B cell (primary cell): ENCODE data around the gene FEM1C. TPM values are rescaled to one million over a fixed set of nuclear protein-coding genes. Genes with fewer than 3 reads are reported as not detected.

ENCODE experiments used
- ATAC-seq: fragments of 200-7000 bp; cut with Tn5 transposase; one replicate; pipeline ENCODE4 v1.10.0; 2021; ENCODE audit warnings: low read depth, mild to moderate bottlenecking, moderate number of reproducible peaks, moderate library complexity
- CTCF ChIA-PET: fragments of 350-600 bp; sonication (Branson Sonifier 250); formaldehyde crosslinking; loops from one replicate; lab custom pipeline; 2021; ENCODE audit warnings: antibody characterized with exemption, inconsistent platforms; lab: Charles Lee
- POLR2A ChIA-PET: fragments of 350-600 bp; sonication (Branson Sonifier 250); formaldehyde crosslinking; loops from one replicate; lab custom pipeline; 2021; ENCODE audit warnings: antibody characterized with exemption; lab: Charles Lee
- DNase-seq: peaks from one replicate; pipeline ENCODE4 v3.0.0; 2013
- H2AFZ ChIP-seq: 2 replicates; pipeline ENCODE4 v1.6.1; 2012; ENCODE audit warnings: mild to moderate bottlenecking, low read depth, low read length; ENCODE audit not compliant: insufficient read depth, poor library complexity, severe bottlenecking
- H3K27ac ChIP-seq, 2 donors: 1 replicate in 1 of 2; 2 replicates in 1 of 2; pipeline ENCODE4 v1.5.1; 2012 to 2013; ENCODE audit warnings: low read length in 2 of 2, mild to moderate bottlenecking in 2 of 2, moderate library complexity in 1 of 2
- H3K27me3 ChIP-seq, 4 experiments: fragments of 200-600 bp in 1 of 4; sonication (generic) in 1 of 4; replicated peaks in 1 of 4; 1 replicate in 2 of 4; 2 replicates in 2 of 4; pipeline versions ENCODE4 v1.6.1 to v1.7.0; 2013 to 2016; ENCODE audit warnings: low read length in 3 of 4, mild to moderate bottlenecking in 2 of 4, mixed read lengths in 1 of 4, moderate library complexity in 1 of 4; ENCODE audit not compliant: insufficient read depth in 4 of 4, control insufficient read depth in 3 of 4; ENCODE audit errors: control extremely low read depth in 1 of 4
- H3K36me3 ChIP-seq, 2 experiments: replicated peaks in 1 of 2; 1 replicate in 1 of 2; 2 replicates in 1 of 2; pipeline versions ENCODE4 v1.6.1 to v1.7.1; 2013; ENCODE audit warnings: low read length in 1 of 2; ENCODE audit not compliant: insufficient read depth in 2 of 2, control insufficient read depth in 1 of 2; ENCODE audit errors: control extremely low read depth in 1 of 2, extremely low read depth in 1 of 2
- H3K4me1 ChIP-seq, 2 donors: fragments of 200-600 bp in 1 of 2; sonication (generic) in 1 of 2; 1 replicate in 1 of 2; 2 replicates in 1 of 2; pipeline versions ENCODE4 v1.5.1 to v1.6.1; 2013 to 2017; ENCODE audit warnings: low read length in 2 of 2; ENCODE audit not compliant: control insufficient read depth in 2 of 2, insufficient read depth in 2 of 2
- H3K4me2 ChIP-seq: replicated peaks from 2 replicates; pipeline ENCODE3; 2012; ENCODE audit warnings: mild to moderate bottlenecking, low read depth, low read length; ENCODE audit not compliant: poor library complexity, severe bottlenecking
- H3K4me3 ChIP-seq, 5 experiments: fragments of 200-600 bp in 1 of 5; sonication (generic) in 1 of 5; 1 replicate in 3 of 5; 2 replicates in 2 of 5; pipeline versions ENCODE4 v1.5.1 to v1.7.0; 2011 to 2016; ENCODE audit warnings: low read length in 4 of 5, mild to moderate bottlenecking in 4 of 5, low read depth in 2 of 5, control low read depth in 1 of 5, moderate library complexity in 1 of 5; ENCODE audit not compliant: insufficient read depth in 1 of 5; ENCODE audit errors: control extremely low read depth in 1 of 5, extremely low read depth in 1 of 5
- H3K79me2 ChIP-seq: fragments of 200-600 bp; sonication (generic); one replicate; pipeline ENCODE4 v1.6.0; 2016; ENCODE audit warnings: low read length; ENCODE audit not compliant: control insufficient read depth, insufficient read depth
- H3K9ac ChIP-seq: fragments of 200-600 bp; sonication (generic); 2 replicates; pipeline ENCODE4 v1.6.1; 2017; ENCODE audit warnings: mild to moderate bottlenecking, low read length, moderate library complexity
- H3K9me3 ChIP-seq, 3 donors: one replicate each; pipeline versions ENCODE4 v1.6.1 to v1.7.1; 2013; ENCODE audit warnings: low read length in 2 of 3; ENCODE audit not compliant: control insufficient read depth in 2 of 3, insufficient read depth in 1 of 3; ENCODE audit errors: control extremely low read depth in 1 of 3
- H4K20me1 ChIP-seq: 2 replicates; pipeline ENCODE4 v1.6.0; 2012; ENCODE audit warnings: mild to moderate bottlenecking, low read length; ENCODE audit not compliant: insufficient read depth, control insufficient read depth, poor library complexity, severe bottlenecking
- H3K27ac Mint-ChIP-seq: one replicate; pipeline ENCODE4 v1.8.0; 2021; ENCODE audit warnings: mixed read lengths
- H3K27me3 Mint-ChIP-seq: one replicate; pipeline ENCODE4 v1.8.0; 2021; ENCODE audit warnings: mixed read lengths
- H3K4me1 Mint-ChIP-seq: one replicate; pipeline ENCODE4 v1.8.0; 2021; ENCODE audit warnings: mixed read lengths
- H3K4me3 Mint-ChIP-seq: one replicate; pipeline ENCODE4 v1.8.0; 2021; ENCODE audit warnings: mixed read lengths
- H3K9me3 Mint-ChIP-seq: one replicate; pipeline ENCODE4 v1.8.0; 2022; ENCODE audit warnings: mixed read lengths; ENCODE audit not compliant: insufficient read depth
- EZH2 ChIP-seq: IDR thresholded peaks from 2 replicates; pipeline ENCODE4 v1.6.1; 2012; ENCODE audit warnings: borderline replicate concordance, low read depth, mild to moderate bottlenecking, moderate library complexity, low read length; ENCODE audit not compliant: insufficient read depth, poor library complexity, severe bottlenecking
- WGBS: methylation state at CpG from one replicate; pipeline ENCODE4 v1.1.5; 2013; ENCODE audit warnings: missing lambda C conversion rate; ENCODE audit not compliant: insufficient coverage; 5-methylcytosine and 5-hydroxymethylcytosine counted together
- intact Hi-C: fragments of 100-400 bp; cut with micrococcal nuclease; formaldehyde crosslinking; loops from one replicate; pipeline ENCODE4 v1.10.0; 2022
- polyA plus RNA-seq: library from polyadenylated mRNA; depleted of rRNA; stranded (reverse); fragments of >200 nt; gene quantifications from 2 replicates; pipeline ENCODE4 v1.2.3, GENCODE V29; 2012
- total RNA-seq, 2 donors: library from RNA; stranded (reverse); fragments of 120-200 nt in 1 of 2; gene quantifications; 1 replicate in 1 of 2; 2 replicates in 1 of 2; pipeline versions ENCODE4 v1.2.3 to v1.2.4, GENCODE V29; 2013 to 2022
- TF ChIP-seq, protein P1 (sequence below): fragments of 200-600 bp; IDR thresholded peaks from one replicate; pipeline ENCODE4 v1.8.0; 2022; ENCODE audit warnings: antibody characterized with exemption, mild to moderate bottlenecking

FEM1C gene
- total and polyA plus RNA-seq, 2 donors (not counting 1 experiment from before 2014, with no cell fraction given) = 14.9 to 18.7 TPM

- Mint-ChIP-seq H3K4me1 (no peaks in the 10 kb centered on the region), H3K9me3 (no peaks in the 10 kb centered on the region), H3K27ac (no peak overlapping the region), H3K27me3 (no peaks in the 10 kb centered on the region), H3K4me3 (no peak overlapping the region)
- intact Hi-C loops = no loop called here
- Histone ChIP-seq H3K4me3 (no peak overlapping the region), H3K27me3 (no peaks in the 10 kb centered on the region), H3K9ac (no peak overlapping the region), H3K27ac (no peak overlapping the region), H4K20me1 (no peaks in the 10 kb centered on the region), H3K36me3 (no peaks in the 10 kb centered on the region), H3K4me1 (no peaks in the 10 kb centered on the region), H3K4me2 (no peak overlapping the region), H3K9me3 (peaks cover 3% of the 10 kb centered on the region in 3 donors), H3K79me2 (no peaks in the 10 kb centered on the region), H2AFZ (no peak overlapping the region)
- ATAC-seq (no peak), DNase-seq (no peak)
- CTCF ChIA-PET = no interaction called here
- TF ChIP-seq, protein P1, sequence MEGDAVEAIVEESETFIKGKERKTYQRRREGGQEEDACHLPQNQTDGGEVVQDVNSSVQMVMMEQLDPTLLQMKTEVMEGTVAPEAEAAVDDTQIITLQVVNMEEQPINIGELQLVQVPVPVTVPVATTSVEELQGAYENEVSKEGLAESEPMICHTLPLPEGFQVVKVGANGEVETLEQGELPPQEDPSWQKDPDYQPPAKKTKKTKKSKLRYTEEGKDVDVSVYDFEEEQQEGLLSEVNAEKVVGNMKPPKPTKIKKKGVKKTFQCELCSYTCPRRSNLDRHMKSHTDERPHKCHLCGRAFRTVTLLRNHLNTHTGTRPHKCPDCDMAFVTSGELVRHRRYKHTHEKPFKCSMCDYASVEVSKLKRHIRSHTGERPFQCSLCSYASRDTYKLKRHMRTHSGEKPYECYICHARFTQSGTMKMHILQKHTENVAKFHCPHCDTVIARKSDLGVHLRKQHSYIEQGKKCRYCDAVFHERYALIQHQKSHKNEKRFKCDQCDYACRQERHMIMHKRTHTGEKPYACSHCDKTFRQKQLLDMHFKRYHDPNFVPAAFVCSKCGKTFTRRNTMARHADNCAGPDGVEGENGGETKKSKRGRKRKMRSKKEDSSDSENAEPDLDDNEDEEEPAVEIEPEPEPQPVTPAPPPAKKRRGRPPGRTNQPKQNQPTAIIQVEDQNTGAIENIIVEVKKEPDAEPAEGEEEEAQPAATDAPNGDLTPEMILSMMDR = no peak
- TF ChIP-seq EZH2 = no peak
- POLR2A ChIA-PET = interaction anchor here (0.7 kb wide), 1 partner anchor 51 kb away, joined by 3 read pairs; no protein-coding TSS in a partner anchor
- no CpG with 5 or more reads among the region's 1 CpG for WGBS
Observed at GRCh38 chr5:115503420-115503819, 41.2 kb downstream of the FEM1C start.

- H3K36me3 ChIP-seq = no peaks in the 10 kb centered on the region
- peaks cover 3% of the 10 kb centered on the region in 3 donors for H3K9me3 ChIP-seq
- no peak for TF ChIP-seq EZH2
- H3K4me3 ChIP-seq = no peak overlapping the region
- H2AFZ ChIP-seq = no peak overlapping the region
- Mint-ChIP-seq H3K27me3 (no peaks in the 10 kb centered on the region), H3K9me3 (no peaks in the 10 kb centered on the region), H3K27ac (no peak overlapping the region), H3K4me3 (no peak overlapping the region), H3K4me1 (no peaks in the 10 kb centered on the region)
- CTCF ChIA-PET = no interaction called here
- H4K20me1 ChIP-seq = no peaks in the 10 kb centered on the region
- intact Hi-C loops = no loop called here
- DNase-seq (no peak), ATAC-seq (no peak)
- H3K79me2 ChIP-seq = no peaks in the 10 kb centered on the region
- H3K4me2 ChIP-seq = no peak overlapping the region
- no peaks in the 10 kb centered on the region for H3K4me1 ChIP-seq
- POLR2A ChIA-PET = no interaction called here
- no CpG with 5 or more reads among the region's 3 CpGs for WGBS
- no peak overlapping the region for H3K9ac ChIP-seq
- no peak overlapping the region for H3K27ac ChIP-seq
- peaks cover 0 to 3% (median 0%) of the 10 kb centered on the region in 4 experiments for H3K27me3 ChIP-seq
Observed at GRCh38 chr5:115501464-115502210, 42.9 kb downstream of the FEM1C start.
